A549 treated with RU486 at 1 μM for 4 hours (cell line): ENCODE measurements around the gene GUCY2C. TPM values are rescaled to one million over a fixed set of nuclear protein-coding genes. Genes with fewer than 3 reads are reported as not detected.

Experiments used
- total RNA-seq: library from RNA; stranded (reverse); fragments of 200-300 nt; extraction: Qiagen RNA extraction; gene quantifications from 5 replicates; pipeline ENCODE4 v1.2.3, GENCODE V29; 2022; ENCODE audit warnings: low read depth

GUCY2C gene
- total RNA-seq: 0.08 TPM in 1 of 5 replicates, not detected in the others

DNA sequence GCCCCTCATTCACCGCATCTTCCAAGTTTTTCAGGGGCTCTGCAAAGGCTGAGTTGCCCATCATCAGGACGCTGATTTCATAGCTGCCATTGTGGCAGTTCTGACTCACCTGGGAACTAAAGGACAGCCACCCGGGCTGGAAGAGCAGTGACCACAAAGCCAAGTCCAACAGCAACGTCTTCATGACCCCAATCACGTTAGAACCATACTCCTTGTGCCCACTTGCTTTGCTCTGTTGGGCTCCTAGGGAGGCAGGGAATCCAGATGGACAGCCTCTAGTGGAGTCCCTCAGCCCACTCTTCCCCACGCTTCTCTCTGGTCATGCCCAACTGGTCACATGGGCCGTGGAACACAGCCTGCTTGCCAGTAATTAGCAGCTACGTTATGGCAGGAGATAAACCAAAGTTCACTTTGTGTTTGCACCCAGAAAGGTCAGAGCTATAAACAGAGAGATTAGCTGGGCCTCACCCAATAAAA lies at the start of gene GUCY2C:
Gene GUCY2C (minus strand): TSS at position 335 of the 477 bp plus-strand sequence. CDS start 151 bp downstream, at position 184.

GRCh38 chr12:14567351-14568162 lies 128.8 kb downstream of the GUCY2C start, which contains the start of gene PLBD1:
Gene PLBD1 (minus strand): TSS chr12:14567883. CDS start chr12:14567696, 187 bp downstream.

Other genes with a start within 250 kb of the GUCY2C start
- 3.8 to 5.3 TPM (median 4.2 TPM) in 5 replicates for gene PLBD1, start 128.7 kb downstream of the GUCY2C start, total RNA-seq
- 46.8 to 52.0 TPM (median 50.0 TPM) in 5 replicates for gene WBP11, start 106.9 kb upstream of the GUCY2C start, total RNA-seq
- gene C12orf60, start 107.1 kb upstream of the GUCY2C start, total RNA-seq: 0.95 to 1.9 TPM (median 1.7 TPM) in 5 replicates
- gene SMCO3, start 117.6 kb upstream of the GUCY2C start, total RNA-seq: not detected in 5 replicates
- gene ART4, start 146.9 kb upstream of the GUCY2C start, total RNA-seq: 0.16 TPM in 1 of 5 replicates, not detected in the others
- gene MGP, start 189.3 kb upstream of the GUCY2C start, total RNA-seq: not detected in 5 replicates
- not detected in 5 replicates for gene ERP27, start 241.9 kb upstream of the GUCY2C start, total RNA-seq